Coronary artery (tissue), 2 donors: ENCODE data around the gene PTPRM.

Experiments
- DNase-seq: peaks from one replicate; pipeline ENCODE4 v3.0.0-alpha.2; 2017; ENCODE audit warnings: low spot score
- H3K27ac ChIP-seq, 2 donors: fragments of 200-600 bp; sonication (generic); one replicate each; pipeline ENCODE4 v1.5.1; 2016 to 2019
- H3K4me3 ChIP-seq: fragments of 200-600 bp; sonication (generic); 2 replicates; pipeline ENCODE4 v1.5.1; 2016; ENCODE audit warnings: mild to moderate bottlenecking, moderate library complexity
- CTCF ChIP-seq: fragments of 200-600 bp; sonication (generic); IDR thresholded peaks from one replicate; pipeline ENCODE4 v1.5.1; 2019; ENCODE audit warnings: antibody characterized with exemption

The PTPRM gene

GRCh38 chr18:7604361-7604760, 37.2 kb downstream of the PTPRM start:
- TF ChIP-seq CTCF, result no peak
- no peak for DNase-seq
- no peak overlapping the region for H3K27ac ChIP-seq

GRCh38 chr18:7605705-7606104, 38.6 kb downstream of the PTPRM start:
- DNase-seq, result no peak
- no peak overlapping the region for H3K27ac ChIP-seq
- no peak for TF ChIP-seq CTCF
- H3K4me3 ChIP-seq, result no peak overlapping the region

More at GRCh38 chr18:7604361-7604760, 37.2 kb downstream of the PTPRM start:
- H3K4me3 ChIP-seq, result no peak overlapping the region

GRCh38 chr18:7607540-7608173, 40.5 kb downstream of the PTPRM start:
- Histone ChIP-seq H3K27ac (peak overlapping the region; percentile 25 to 82), H3K4me3 (peak overlapping the region; percentile 1)
- no peak for DNase-seq
- TF ChIP-seq CTCF, result no peak

- Histone ChIP-seq H3K4me3 (no peak overlapping the region), H3K27ac (peak overlapping the region; percentile 25 to 82)
- no peak for TF ChIP-seq CTCF
- no peak for DNase-seq
These were observed 41.0 kb downstream of the PTPRM start for GRCh38 chr18:7608174-7608550.

- Histone ChIP-seq H3K4me3 (no peak overlapping the region), H3K27ac (peak overlapping the region; percentile 25 to 82)
- no peak for TF ChIP-seq CTCF
- peak; percentile 52 for DNase-seq
These were observed 41.7 kb downstream of the PTPRM start for GRCh38 chr18:7608781-7609201.

- no peak for TF ChIP-seq CTCF
- no peak overlapping the region for H3K4me3 ChIP-seq
- no peak for DNase-seq
- H3K27ac ChIP-seq, result peak overlapping the region; percentile 25 to 82
These were observed 42.5 kb downstream of the PTPRM start for GRCh38 chr18:7609617-7610016.

GRCh38 chr18:7614042-7614441, 46.9 kb downstream of the PTPRM start:
- no peak overlapping the region for H3K4me3 ChIP-seq
- DNase-seq, result no peak
- no peak for TF ChIP-seq CTCF
- H3K27ac ChIP-seq, result no peak overlapping the region
